HuH-7 (cell line): Measurements from ENCODE around the gene NCKAP5.

Experiments used
- DNase-seq: peaks from one replicate; pipeline ENCODE4 v3.0.0; 2011; ENCODE audit warnings: low spot score

The NCKAP5 gene

GRCh38 chr2:133458280-133458679, 110.0 kb downstream of the NCKAP5 start:
- no peak for DNase-seq

DNA sequence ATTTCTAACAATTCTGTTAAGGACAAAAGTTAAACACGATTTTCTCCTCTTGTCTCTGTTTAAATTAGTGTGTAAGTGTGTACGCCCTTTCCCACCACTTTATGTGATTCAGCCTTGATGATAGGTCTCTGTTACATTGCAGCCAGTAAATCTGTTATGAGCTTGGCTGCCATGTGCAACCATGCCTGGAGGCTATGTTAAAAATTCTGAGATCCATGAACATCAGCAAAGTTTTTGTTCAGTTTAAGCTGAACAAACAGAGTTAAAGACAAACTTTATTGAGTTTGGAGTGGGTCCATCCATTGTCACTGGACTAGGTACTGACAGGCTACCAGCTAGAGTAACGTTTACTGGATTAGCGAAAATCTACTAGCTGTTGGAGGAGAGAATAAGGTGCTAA, 110.4 kb downstream of the NCKAP5 start:
- DNase-seq = no peak

- DNase-seq = no peak
Measured at GRCh38 chr2:133456971-133457370, 111.3 kb downstream of the NCKAP5 start.

GRCh38 chr2:133456156-133456555, 112.1 kb downstream of the NCKAP5 start:
- DNase-seq = no peak

DNA sequence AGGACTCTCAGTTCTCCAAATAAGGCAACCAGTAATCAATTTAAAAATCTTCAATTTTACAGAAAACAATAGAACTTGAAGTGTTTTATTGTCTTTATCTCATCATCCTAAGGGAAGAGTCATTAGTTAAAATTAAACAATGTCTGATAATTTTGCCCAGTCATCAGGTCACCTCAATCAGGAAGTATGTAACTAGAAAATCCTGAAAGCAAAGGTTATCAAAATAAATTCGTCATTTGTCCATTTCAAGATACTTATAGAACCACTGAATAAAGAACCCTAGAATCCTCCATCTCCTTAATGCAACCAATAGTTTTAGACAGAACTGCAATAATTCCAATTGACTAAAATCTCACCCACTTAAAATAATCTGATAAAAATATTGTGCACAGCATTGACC, 115.2 kb downstream of the NCKAP5 start:
- DNase-seq = no peak

GRCh38 chr2:133452583-133452982, 115.7 kb downstream of the NCKAP5 start:
- DNase-seq = no peak

GRCh38 chr2:133452146-133452545, 116.1 kb downstream of the NCKAP5 start:
- no peak for DNase-seq

DNA sequence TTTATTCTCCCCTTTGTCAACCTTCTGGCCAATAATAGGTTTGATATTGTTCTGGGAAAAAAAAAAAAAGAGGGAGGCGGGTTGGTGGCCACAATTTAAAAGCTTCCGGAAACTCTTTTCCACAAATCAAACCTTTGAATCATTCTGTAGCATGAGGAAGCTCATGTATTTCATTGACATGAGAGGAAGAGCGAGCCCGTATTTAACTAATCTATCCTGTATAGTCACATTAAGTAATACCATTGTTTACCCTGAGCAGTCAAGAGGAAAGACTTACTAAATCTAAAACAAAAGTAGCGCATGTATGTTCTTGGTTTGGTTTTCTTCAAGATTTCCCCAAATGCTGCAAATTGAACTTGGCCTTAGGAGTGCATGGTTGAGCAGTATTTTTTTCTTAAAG, 120.1 kb downstream of the NCKAP5 start:
- no peak for DNase-seq

GRCh38 chr2:133447303-133447702, 121.0 kb downstream of the NCKAP5 start:
- DNase-seq = no peak

GRCh38 chr2:133444465-133444864, 123.8 kb downstream of the NCKAP5 start:
- peak; percentile 9 for DNase-seq

DNA sequence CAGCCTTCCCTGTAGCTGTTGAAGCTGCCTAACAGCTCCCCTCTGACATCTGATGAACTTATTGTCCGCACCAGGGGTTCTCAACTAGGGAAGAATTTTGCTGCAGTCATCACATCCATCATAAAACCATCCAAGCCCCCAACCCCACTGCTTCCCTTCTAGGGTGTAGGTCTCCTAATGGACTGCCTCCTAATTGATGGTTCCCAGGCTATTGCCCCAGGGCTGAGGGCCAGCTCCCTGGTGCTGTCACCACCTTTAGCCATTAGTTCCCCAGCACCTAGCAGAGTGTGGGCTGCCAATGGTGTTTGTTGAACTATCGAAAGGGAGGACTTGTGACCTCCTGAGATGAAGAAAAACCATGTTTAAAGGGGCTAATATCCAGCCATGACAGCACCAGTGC, 125.9 kb downstream of the NCKAP5 start:
- DNase-seq = no peak

DNA sequence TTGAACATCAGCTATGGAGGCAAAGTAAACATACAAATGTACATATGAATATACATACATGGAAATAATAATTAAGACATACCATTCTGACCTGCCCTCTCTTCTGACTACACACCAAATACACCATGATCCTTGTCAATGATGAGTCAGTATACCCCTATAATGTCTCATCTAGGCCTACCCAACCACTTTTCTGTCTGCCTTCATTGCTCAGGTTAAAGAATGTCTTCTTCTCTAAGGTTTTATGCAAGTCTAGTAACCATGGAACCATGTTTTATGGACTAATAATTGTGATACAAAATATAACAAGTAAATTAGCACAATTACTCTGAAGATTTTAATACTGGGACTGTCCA, 128.7 kb downstream of the NCKAP5 start:
- DNase-seq = no peak

DNA sequence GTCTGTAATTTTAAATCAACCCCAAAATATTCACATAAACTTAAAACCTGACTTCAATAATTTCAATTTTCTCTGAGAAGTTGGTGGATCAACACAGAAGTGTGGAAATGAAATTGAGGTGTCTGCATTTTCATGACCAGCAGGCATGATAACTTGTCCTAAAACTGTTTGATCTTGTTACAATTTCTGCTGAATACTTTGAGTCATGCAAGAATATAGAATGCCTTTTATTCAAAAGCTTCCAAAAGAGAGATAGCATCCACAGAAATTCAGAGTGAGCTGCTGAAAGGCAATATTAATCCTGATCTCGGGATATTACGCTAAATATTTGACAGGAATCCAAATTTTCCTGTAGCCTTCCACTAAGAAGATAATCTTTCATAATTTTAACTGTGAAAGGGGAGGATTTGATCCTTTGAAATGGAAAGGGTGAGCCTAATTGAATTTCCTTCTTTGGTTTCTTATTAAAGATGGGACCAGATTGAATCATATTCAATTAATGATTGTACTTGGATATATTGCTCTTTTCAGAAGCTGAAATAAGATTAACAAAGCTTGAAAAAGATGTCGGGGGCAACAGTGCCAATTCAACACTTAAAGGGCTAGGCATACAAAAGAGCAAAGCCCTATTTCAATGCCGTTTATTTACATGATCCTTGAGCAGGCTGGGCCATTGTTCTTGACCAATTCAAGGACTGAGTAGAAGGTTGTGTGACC, 129.3 kb downstream of the NCKAP5 start:
- DNase-seq = no peak

DNA sequence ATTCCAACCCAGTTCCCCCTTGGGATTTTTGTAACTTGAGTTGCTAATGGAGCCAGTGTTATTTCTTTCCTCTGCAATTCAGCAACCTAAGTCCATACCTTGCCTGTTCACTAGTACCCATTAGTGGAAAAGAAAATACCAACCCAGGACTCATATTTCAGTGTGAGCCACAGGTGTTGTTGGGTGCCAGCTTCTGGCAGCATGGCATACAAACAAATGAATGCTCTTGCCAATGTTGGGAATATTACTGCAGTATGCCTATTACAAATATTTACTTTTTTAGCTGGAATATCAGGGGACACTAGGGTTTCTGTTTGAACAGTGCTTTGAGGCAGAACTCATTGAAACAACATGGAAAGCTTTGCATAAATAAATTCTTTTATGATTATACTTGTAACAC, 130.2 kb downstream of the NCKAP5 start:
- no peak for DNase-seq

- no peak for DNase-seq
Measured at GRCh38 chr2:133437492-133437891, 130.8 kb downstream of the NCKAP5 start.

GRCh38 chr2:133434959-133435668, 133.1 kb downstream of the NCKAP5 start:
- DNase-seq = no peak

DNA sequence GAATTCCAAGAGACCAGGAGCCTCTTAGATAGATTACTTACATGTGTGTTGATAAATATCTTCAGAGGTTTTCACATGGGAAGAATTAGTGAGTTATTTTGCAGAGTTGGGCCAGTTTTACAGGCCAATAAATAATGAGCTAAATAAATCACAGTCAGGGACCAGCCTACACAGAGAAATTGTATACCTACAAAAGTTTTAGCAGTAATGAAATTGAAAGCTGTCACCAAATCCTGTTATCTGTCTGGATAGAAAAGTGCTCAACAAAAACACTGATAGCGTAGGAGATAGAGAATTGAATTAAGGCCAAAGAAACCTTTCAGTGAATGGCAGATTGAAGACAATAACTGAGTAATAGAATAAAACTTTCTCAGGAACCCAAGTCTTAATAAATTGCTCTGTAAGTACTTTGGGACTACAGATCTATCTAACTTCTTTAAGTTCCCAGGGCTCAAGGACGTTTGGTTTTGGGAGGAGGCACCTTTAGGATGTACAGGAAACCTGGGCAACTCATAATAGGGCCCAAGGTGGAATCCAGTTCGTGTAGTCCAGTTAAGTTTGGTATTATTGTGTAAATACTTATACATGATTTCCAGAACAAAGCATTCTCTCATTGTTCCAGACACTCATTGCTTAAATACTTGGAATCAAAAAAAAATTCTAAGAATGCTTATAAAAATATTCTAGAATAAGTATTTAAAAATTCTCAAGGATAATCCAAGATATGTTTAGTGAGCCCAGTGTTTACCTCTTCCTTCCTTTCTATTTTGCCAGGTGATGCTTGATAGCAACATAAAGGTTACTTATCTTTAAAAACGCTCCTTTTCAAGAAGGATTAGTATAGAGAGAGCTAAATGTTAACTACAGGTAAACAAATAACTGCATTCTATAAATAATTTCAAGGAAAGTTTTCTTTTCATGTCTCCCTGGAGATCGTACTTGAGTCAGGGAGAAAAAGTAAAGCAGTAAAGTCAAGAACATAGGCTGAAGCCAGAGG, 134.5 kb downstream of the NCKAP5 start:
- no peak for DNase-seq

GRCh38 chr2:133432778-133433177, 135.5 kb downstream of the NCKAP5 start:
- no peak for DNase-seq

- no peak for DNase-seq
Measured at GRCh38 chr2:133431289-133431688, 137.0 kb downstream of the NCKAP5 start.

DNA sequence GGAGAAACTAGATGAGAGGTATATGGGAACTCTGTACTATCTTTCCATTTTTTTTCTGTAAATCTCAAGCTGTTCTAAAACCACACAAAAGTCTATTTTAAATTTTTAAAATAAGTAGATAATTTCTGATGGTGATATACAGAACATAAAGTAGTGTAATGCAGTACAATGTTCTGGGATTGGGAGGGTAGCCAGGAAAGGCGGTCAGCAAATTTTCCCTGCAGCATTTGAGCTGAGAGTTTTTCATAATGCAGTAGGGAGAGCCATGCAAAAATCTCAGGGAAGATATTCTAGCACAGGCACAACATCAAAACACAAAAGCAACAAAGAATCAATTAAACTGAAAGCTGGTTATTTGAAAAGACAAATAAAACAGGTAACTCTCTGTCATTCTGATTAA, 141.5 kb downstream of the NCKAP5 start:
- DNase-seq = no peak

DNA sequence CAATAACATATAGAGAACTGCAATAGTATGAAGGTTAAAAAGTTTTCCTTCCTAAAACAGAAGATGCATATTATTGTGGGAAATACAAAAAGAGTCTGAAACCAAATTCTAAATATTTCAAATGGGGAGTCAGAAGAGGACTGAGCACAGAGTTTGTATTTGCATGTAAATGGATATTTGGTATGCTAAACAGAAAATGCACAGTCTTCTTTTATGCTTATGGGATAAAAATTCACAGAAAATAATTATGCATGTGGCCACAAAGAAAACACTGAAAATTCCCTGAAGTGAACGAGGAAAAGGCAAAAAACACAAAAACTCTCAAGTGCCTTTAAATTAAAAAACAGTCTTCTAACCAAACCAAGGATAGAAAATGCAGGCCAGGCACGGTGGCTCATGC, 142.7 kb downstream of the NCKAP5 start:
- DNase-seq = no peak

DNA sequence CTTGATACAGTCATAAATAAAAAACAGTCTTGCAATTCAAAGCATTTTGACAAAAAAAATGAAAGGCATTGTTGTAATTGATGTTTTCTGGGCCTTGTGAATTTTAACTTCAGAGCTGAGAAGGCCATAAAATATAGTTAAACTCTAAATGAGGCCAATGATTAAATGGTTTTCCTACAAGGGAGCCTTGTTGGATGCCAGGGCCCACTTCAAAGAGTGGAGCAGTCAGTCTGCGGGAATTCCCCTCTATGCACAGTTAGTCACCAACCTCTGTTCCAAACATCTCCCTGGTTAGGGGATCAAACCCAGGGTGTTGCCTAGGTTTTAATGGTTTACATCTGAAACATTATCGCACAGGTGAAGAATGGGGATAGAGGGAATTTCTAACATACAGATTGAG, 143.4 kb downstream of the NCKAP5 start:
- no peak for DNase-seq

DNA sequence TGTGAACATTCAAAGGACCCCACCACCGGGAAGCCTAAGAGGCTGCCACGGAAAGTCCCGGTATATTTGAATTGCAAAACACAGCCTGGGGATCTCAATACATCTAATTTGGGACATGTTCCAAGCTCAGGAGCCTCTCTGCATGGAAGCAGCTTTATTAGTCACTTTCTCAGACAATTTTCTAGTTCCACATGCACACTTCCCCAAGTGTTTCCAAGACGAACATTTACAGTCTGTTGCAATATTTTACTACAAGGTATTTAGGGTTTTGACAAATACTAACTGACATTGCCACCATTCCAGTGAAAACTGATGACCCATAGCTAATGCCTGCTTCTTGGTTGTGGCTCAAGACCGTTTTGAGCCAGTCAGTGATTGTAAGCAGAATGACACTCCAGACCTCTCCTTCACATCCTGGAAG, 145.3 kb downstream of the NCKAP5 start:
- DNase-seq = no peak
